ENCODE measurements around the gene THSD4. TPM values are rescaled to one million over a fixed set of nuclear protein-coding genes. Genes with fewer than 3 reads are reported as not detected.

The THSD4 gene
- total RNA-seq, 2 experiments from 2014 or later = not detected

- no peak for TF ChIP-seq EZH2phosphoT487 (IDR thresholded peaks at IDR 0.05; ENCODE audit: borderline replicate concordance, low read depth, low read length)
- BruUV-seq (replicated peaks) = no TSS peak
- no peak overlapping the region for H3K27ac ChIP-seq (ENCODE audit: low read depth, low read length, poor library complexity, severe bottlenecking)
Measured at GRCh38 chr15:71280206-71280605, 164.9 kb downstream of the THSD4 start.

DNA sequence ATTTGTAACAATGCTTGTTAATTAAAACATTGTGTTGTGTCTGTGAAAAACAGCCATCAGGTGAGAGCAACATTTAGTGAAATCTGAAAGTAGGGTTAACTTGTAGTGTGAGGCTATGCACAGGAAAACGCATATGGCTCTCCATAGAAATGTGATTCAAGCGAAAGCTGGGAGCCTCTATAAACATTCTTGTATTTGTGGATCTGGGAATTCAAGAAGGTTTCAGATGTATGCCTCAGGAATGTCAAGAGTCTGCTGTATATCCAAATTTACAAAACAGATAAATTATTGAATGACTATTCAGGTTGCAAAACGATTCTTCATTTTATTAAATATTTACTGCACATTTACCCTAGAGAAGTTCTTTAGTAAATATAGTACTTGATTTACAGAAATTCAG lies 166.0 kb downstream of the THSD4 start:
- intact Hi-C loops (cut with micrococcal nuclease; ENCODE audit: unreplicated experiment) = no loop called here
- H3K9me3 ChIP-seq (ENCODE audit: low read length) = no peaks in the 10 kb centered on the region
- CTCF ChIA-PET (ENCODE audit: unreplicated experiment) = no interaction called here

More at GRCh38 chr15:71280206-71280605, 164.9 kb downstream of the THSD4 start:
- Histone ChIP-seq H3K9me2 (ENCODE audit: insufficient read depth, low read length) (no peaks in the 10 kb centered on the region), H3K36me3 (ENCODE audit: insufficient read depth, low read length) (no peaks in the 10 kb centered on the region), H4K20me1 (ENCODE audit: insufficient read depth, low read length) (no peaks in the 10 kb centered on the region), H2AFZ (ENCODE audit: low read length) (no peak overlapping the region), H3K4me2 (ENCODE audit: low read length) (no peak overlapping the region), H3K79me2 (ENCODE audit: insufficient read depth, low read depth, low read length) (no peaks in the 10 kb centered on the region), H3K9me3 (ENCODE audit: low read length) (no peaks in the 10 kb centered on the region), H3K4me1 (ENCODE audit: insufficient read depth, low read length, poor library complexity, severe bottlenecking) (no peaks in the 10 kb centered on the region), H3K4me3 (ENCODE audit: low read depth, low read length, poor library complexity, severe bottlenecking) (no peak overlapping the region)
- ChIA-PET POLR2A (no interaction called here), CTCF (ENCODE audit: unreplicated experiment) (no interaction called here)
- DNase-seq (ENCODE audit: low spot score) = no peak
- intact Hi-C loops (cut with micrococcal nuclease; ENCODE audit: unreplicated experiment) = no loop called here

GRCh38 chr15:71282076-71282475 lies 166.8 kb downstream of the THSD4 start:
- TF ChIP-seq, protein P1, sequence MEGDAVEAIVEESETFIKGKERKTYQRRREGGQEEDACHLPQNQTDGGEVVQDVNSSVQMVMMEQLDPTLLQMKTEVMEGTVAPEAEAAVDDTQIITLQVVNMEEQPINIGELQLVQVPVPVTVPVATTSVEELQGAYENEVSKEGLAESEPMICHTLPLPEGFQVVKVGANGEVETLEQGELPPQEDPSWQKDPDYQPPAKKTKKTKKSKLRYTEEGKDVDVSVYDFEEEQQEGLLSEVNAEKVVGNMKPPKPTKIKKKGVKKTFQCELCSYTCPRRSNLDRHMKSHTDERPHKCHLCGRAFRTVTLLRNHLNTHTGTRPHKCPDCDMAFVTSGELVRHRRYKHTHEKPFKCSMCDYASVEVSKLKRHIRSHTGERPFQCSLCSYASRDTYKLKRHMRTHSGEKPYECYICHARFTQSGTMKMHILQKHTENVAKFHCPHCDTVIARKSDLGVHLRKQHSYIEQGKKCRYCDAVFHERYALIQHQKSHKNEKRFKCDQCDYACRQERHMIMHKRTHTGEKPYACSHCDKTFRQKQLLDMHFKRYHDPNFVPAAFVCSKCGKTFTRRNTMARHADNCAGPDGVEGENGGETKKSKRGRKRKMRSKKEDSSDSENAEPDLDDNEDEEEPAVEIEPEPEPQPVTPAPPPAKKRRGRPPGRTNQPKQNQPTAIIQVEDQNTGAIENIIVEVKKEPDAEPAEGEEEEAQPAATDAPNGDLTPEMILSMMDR (conservative IDR thresholded peaks at IDR 0.05; ENCODE audit: low read length) = no peak
- TF ChIP-seq EZH2phosphoT487 (IDR thresholded peaks at IDR 0.05; ENCODE audit: borderline replicate concordance, low read depth, low read length) = no peak
- POLR2A ChIA-PET = interaction anchor here (0.7 kb wide), 1 partner anchor 11 kb away, joined by 3 read pairs; no protein-coding TSS in a partner anchor
- no peaks in the 10 kb centered on the region for H3K9me2 ChIP-seq (ENCODE audit: insufficient read depth, low read length)
- intact Hi-C loops (cut with micrococcal nuclease; ENCODE audit: unreplicated experiment) = no loop called here
- no peak overlapping the region for H3K27ac ChIP-seq (ENCODE audit: low read depth, low read length, poor library complexity, severe bottlenecking)
- H3K4me2 ChIP-seq (ENCODE audit: low read length) = no peak overlapping the region
- CTCF ChIA-PET (ENCODE audit: unreplicated experiment) = no interaction called here
- no peaks in the 10 kb centered on the region for H4K20me1 ChIP-seq (ENCODE audit: insufficient read depth, low read length)
- DNase-seq (ENCODE audit: low spot score) = no peak
- H3K79me2 ChIP-seq (ENCODE audit: insufficient read depth, low read depth, low read length) = no peaks in the 10 kb centered on the region
- H3K9me3 ChIP-seq (ENCODE audit: low read length) = no peaks in the 10 kb centered on the region
- H2AFZ ChIP-seq (ENCODE audit: low read length) = no peak overlapping the region
- BruUV-seq (replicated peaks) = no TSS peak
- H3K36me3 ChIP-seq (ENCODE audit: insufficient read depth, low read length) = no peaks in the 10 kb centered on the region
- H3K4me1 ChIP-seq (ENCODE audit: insufficient read depth, low read length, poor library complexity, severe bottlenecking) = no peaks in the 10 kb centered on the region
- H3K4me3 ChIP-seq (ENCODE audit: low read depth, low read length, poor library complexity, severe bottlenecking) = no peak overlapping the region

More for the DNA sequence above, 166.0 kb downstream of the THSD4 start:
- Histone ChIP-seq H3K27ac (ENCODE audit: low read depth, low read length, poor library complexity, severe bottlenecking) (no peak overlapping the region), H3K9me2 (ENCODE audit: insufficient read depth, low read length) (no peaks in the 10 kb centered on the region), H4K20me1 (ENCODE audit: insufficient read depth, low read length) (no peaks in the 10 kb centered on the region), H3K4me3 (ENCODE audit: low read depth, low read length, poor library complexity, severe bottlenecking) (no peak overlapping the region), H3K79me2 (ENCODE audit: insufficient read depth, low read depth, low read length) (no peaks in the 10 kb centered on the region), H2AFZ (ENCODE audit: low read length) (no peak overlapping the region), H3K4me1 (ENCODE audit: insufficient read depth, low read length, poor library complexity, severe bottlenecking) (no peaks in the 10 kb centered on the region), H3K36me3 (ENCODE audit: insufficient read depth, low read length) (no peaks in the 10 kb centered on the region), H3K4me2 (ENCODE audit: low read length) (no peak overlapping the region)
- POLR2A ChIA-PET = interaction anchor here (0.7 kb wide), 1 partner anchor 12 kb away, joined by 3 read pairs; no protein-coding TSS in a partner anchor
- no TSS peak for BruUV-seq (replicated peaks)
- no peak for TF ChIP-seq EZH2phosphoT487 (IDR thresholded peaks at IDR 0.05; ENCODE audit: borderline replicate concordance, low read depth, low read length)
- TF ChIP-seq, protein P1 (conservative IDR thresholded peaks at IDR 0.05; ENCODE audit: low read length) = no peak
- DNase-seq (ENCODE audit: low spot score) = no peak
